HG03045 (cell line): ENCODE measurements around the gene RPL18.
"Not testable (repeated sequence)": the region's sequence is repeated elsewhere in the genome, so short reads cannot be mapped to it uniquely, and the experiment has no call there.

ENCODE experiments used
- ATAC-seq: cut with Tn5 transposase; IDR thresholded peaks from one replicate; pipeline ENCODE4 v1.9.1; 2021; ENCODE audit warnings: mild to moderate bottlenecking, moderate library complexity; ENCODE audit not compliant: unreplicated experiment

Gene RPL18

DNA sequence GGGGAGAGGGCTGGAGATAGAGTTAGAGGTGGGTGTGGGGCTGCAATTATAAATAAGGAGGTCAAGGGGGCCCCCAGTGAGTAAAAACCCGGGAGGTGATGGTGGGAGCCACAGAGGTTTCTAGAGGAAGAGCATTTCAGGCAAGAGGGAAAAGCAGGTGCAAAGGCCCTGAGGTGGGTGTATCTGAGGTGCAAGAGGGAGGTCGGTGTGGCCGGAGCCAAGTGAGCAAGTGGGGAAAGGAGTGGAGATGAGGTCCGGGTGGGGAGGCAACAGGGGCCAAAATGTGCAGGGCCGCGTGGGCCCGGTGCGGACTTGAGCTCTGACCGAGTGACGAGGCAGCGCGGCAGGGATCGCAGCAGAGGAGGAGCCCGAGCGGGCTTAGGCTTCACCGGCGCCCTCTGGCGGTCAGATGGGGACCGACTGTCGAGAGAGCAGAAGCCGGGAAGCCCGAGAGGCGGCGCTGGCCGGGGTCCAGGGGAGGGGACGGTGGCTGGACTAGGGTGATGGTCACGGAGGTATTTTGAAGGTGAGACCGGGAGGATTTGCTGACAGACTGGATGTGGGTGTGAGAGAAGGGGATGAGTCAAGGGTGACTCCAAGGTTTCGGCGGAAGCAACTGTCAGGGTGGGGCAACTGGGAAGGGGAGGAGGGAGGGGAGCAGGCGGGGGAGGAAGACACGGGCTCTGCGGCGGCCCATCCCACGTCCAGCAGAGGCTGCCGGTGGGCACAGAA lies 30.1 kb downstream of the RPL18 start:
- ATAC-seq: no peak

DNA sequence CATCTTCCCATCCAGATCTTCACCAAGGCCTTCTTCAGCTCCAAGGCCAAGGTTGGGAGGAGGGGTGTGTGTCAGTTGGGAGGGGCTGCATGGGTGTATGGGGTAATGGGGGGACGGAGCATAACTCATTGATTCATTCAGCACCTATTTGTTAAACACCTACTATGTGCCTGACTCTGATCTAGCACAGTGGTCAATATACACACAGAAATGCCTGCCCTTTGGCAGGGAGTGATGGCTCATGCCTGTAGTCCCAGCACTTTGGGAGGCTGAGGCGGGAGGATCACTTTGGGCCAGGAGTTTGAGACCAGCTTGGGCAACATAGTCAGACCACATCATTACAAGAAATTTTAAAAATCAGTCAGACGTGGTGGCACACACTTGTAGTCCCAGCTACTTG lies 31.6 kb downstream of the RPL18 start:
- no peak for ATAC-seq

DNA sequence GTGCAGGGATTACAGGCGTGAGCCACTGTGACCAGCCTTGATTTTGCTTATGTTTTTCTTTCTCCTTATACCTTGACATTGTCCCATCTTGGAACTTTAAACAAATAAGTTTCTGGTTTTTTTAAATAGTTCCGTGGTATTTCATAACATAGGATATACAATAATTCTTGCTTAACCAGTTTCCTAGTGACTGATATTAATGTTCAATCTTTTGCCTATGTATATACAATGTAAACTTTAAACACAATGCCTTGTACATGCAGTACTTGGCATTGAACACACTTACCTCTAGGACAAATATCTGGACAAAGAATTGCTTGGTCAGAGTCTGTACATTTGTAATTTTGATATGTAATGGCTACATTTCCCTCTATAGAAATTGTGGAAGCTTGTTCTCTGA lies 36.8 kb downstream of the RPL18 start:
- no peak for ATAC-seq

DNA sequence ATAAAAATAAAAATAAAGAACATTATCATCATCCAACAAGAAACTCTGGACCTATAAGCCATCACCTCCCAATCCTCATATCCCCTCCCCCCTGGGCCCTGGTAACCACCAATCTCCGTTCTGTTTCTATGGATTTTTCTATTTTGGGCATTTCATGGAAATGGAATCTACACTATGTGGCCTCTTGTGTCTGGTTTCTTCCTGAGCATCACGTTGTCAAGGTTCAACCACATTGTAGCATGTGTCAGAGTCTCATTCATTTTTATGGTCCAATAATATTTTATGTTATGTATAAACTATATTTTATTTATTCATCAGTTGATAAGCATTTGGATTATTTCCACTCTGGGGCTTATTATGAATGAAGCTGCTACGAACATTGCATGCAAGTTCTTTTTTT lies 40.1 kb downstream of the RPL18 start:
- ATAC-seq: no peak

DNA sequence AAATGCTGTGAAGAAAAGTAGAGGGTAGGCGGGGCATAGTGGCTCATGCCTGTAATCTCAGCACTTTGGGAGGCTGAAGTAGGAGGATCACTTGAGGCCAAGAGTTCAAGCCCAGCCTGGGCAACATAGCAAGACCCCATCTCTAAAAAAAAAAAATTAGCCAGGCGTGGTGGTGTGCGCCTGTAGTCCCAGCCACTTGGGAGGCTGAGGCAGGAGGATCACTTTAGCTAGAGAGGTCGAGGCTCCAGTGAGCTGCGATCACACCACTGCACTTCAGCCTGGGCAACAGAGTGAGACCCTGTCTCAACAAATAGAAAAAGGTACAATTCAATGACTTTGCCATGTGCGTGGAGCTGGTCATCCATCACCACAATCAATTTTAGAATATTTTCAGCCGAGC lies 41.1 kb downstream of the RPL18 start:
- not testable (repeated sequence) for ATAC-seq

DNA sequence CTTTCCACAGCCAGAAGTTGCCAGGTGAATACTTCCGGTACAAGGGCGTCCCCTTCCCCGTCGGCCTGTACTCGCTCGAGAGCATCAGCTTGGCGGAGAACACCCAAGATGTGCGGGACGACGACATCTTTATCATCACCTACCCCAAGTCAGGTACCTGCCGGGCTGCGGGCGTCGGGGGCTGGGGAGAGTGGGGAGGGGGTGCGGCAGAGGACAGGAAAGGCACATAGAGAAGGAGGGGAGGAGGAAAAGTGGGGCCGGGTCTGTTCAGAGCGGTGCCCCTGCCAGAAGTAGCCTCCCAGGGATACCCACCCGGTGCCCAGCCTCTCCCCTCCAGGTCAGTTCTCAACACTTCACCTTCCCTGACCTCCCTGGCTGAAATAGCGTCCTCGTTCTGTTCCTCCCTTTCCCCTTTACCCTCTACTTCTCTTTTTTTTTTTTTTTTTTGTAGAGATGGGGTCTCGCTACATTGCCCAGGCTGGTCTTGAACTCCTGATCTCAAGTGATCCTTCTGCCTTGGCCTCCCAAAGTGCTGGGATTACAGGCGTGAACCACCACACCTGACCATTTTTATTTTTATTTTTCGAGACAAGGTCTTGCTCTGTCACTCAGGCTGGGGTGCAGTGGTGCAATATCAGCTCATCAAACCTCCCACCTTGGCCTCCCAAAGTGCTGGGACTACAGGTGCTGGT lies 42.9 kb downstream of the RPL18 start:
- ATAC-seq: no peak

DNA sequence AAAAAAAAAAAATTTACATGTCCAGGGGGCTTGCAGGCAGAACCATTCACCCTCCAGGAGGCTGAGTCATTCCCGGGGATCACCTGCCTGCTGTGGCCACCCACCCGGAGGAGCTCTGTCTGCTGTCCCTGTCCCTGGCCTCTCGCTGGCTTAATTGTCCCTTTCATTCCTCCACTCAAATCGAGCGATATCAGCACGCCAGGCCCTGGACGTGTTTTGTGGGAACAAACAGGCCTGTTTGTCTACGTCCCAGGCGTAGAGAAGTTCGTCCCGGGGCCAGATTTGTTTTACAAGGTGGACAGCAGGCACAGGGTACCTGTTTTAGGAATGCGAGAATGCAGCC lies 45.8 kb downstream of the RPL18 start:
- ATAC-seq: no peak

DNA sequence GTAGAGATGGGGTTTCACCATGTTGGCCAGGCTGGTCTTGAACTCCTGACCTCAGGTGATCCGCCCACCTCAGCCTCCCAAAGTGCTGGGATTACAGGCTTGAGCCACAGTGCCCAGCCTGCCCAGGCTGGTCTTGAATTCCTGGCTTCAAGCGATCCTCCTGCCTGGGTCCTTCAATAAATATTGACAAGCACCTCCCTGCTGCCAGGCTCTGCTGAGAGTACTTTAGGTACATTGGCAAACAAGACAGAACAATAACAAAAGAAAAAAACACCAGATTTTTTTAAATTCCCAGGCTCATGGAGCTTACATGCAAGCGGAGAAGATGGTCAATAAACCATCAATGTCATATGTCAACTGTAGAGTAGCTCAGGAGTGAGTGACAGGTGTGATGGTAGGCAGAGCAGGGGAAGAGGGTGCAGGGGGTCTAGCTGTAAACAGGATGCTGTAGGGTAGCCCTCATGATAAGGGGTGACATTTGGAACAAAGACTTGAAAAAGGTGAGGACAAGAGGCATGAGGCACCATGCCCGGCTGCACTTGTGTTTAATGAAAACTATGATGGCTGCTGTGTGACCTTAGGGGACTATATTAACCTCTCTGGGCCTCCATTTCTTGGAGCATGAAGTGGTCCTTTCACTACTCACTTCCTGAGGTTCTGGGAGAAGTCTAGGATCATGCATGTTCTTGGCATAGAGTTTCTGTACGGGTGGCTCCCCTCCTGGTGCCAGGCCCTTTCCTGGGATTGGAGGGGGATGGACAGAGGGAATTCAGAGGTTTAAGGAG lies 47.4 kb downstream of the RPL18 start:
- ATAC-seq: no peak

DNA sequence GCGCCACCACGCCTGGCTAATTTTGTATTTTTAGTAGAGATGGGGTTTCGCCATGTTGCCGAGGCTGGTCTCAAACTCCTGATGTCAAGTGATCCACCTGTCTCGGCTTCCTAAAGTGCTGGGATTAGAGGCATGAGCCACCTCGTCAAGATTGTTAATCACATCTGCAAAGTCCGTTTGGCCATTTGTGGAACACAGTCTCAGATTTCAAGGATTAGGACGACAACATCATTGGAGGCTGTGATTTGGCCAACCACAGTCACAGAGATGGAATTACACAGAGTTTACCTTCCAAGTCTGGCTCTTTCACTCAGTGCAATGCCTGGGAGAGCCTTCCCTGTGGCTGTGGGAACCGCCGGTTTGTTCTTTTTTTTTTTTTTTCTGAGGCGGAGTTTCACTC lies 49.2 kb downstream of the RPL18 start:
- no peak for ATAC-seq

DNA sequence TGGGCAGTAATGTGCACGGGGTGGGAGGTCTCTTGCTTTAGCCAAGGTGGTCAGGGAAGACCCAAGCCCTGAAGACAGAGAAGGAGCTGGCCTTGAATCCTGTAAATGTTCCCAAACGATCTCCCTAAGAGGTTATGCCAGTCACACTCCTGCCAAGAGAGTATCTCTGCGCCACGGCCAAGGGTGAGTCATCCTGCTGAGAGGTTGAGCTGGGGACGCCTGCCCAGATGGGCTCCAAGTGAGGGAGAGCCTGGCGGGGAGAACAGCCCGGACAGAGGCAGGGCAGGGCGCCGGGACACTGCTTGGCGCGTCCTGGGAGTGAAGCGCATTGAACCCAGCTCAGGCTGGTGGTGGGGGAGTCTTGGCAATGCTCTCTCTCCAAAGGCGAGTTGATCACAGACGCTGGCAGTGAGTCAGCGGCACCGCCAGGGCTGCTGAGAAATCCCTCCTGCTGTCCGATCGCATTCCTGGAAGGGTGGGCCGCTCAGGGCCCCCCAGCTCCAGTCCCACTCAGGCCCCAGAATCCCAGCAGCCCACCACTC lies 50.6 kb downstream of the RPL18 start:
- ATAC-seq: no peak
